DND-41 (cell line): ENCODE data around the gene AVL9.

Source experiments
- EZH2 ChIP-seq: IDR thresholded peaks from 3 replicates; pipeline ENCODE4 v1.6.1; 2012; ENCODE audit warnings: borderline replicate concordance, low read depth, mild to moderate bottlenecking, moderate library complexity, low read length, inconsistent platforms; ENCODE audit not compliant: severe bottlenecking
- TF ChIP-seq, protein P1 (sequence below): IDR thresholded peaks from 2 replicates; pipeline ENCODE4 v1.5.1; 2012; ENCODE audit warnings: borderline replicate concordance, low read length, moderate library complexity, mild to moderate bottlenecking; ENCODE audit not compliant: poor library complexity, severe bottlenecking; ENCODE audit errors: extremely low read depth

DNA sequence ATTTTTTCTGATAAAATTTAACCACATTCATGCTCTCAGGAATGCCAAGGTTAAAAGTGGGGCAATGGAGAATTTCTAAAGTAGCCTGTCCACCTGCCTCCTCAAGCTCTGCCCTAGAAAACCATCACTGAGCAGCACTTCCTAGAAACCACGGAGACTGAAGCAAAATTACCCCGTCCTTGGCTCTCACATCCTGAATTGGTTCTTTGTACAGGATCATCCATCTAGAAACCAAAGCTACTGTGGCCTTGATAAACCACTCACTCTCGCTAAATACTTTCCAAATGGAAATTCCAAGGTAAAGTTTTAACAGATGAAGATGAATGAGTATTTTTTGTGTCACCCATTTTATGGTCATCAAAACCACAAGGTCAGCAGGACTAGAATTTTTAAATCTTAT, 96.6 kb downstream of the AVL9 start:
- TF ChIP-seq, protein P1, sequence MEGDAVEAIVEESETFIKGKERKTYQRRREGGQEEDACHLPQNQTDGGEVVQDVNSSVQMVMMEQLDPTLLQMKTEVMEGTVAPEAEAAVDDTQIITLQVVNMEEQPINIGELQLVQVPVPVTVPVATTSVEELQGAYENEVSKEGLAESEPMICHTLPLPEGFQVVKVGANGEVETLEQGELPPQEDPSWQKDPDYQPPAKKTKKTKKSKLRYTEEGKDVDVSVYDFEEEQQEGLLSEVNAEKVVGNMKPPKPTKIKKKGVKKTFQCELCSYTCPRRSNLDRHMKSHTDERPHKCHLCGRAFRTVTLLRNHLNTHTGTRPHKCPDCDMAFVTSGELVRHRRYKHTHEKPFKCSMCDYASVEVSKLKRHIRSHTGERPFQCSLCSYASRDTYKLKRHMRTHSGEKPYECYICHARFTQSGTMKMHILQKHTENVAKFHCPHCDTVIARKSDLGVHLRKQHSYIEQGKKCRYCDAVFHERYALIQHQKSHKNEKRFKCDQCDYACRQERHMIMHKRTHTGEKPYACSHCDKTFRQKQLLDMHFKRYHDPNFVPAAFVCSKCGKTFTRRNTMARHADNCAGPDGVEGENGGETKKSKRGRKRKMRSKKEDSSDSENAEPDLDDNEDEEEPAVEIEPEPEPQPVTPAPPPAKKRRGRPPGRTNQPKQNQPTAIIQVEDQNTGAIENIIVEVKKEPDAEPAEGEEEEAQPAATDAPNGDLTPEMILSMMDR: no peak
- no peak for TF ChIP-seq EZH2
